IMR-90 (cell line): Measurements from ENCODE around the gene ARSB. TPM values are rescaled to one million over a fixed set of nuclear protein-coding genes. Genes with fewer than 3 reads are reported as not detected.

Source experiments
- ATAC-seq: fragments of 200-7000 bp; cut with Tn5 transposase; 2 replicates; pipeline ENCODE4 v1.9.1; 2020; ENCODE audit warnings: low read depth, mild to moderate bottlenecking, moderate library complexity
- BruUV-seq: library from RNA; stranded (reverse); fragments of 400-500 nt; replicated peaks from 2 replicates; lab custom pipeline; 2021; lab: Mats Ljungman, UMichigan
- CTCF ChIA-PET: fragments of 300-600 bp; formaldehyde crosslinking; extraction: SDS; loops from one replicate; lab custom pipeline; 2021; ENCODE audit warnings: antibody characterized with exemption; lab: Yijun Ruan, JAX
- POLR2A ChIA-PET: fragments of 300-600 bp; sonication (Branson Sonifier 250); formaldehyde crosslinking; loops from one replicate; lab custom pipeline; 2022; ENCODE audit warnings: antibody characterized with exemption; ENCODE audit not compliant: unreplicated experiment; lab: Charles Lee
- DNase-seq: peaks from one replicate; pipeline ENCODE4 v3.0.0; 2013
- H2AFZ ChIP-seq: replicated peaks from 2 replicates; pipeline ENCODE3; 2013; ENCODE audit warnings: low read length, mild to moderate bottlenecking; ENCODE audit not compliant: poor library complexity
- H2AK5ac ChIP-seq: 2 replicates; pipeline ENCODE4 v1.6.1; 2013; ENCODE audit warnings: low read depth, low read length, inconsistent platforms
- H2AK9ac ChIP-seq: replicated peaks from 2 replicates; pipeline ENCODE3; 2013; ENCODE audit warnings: mild to moderate bottlenecking, low read depth, low read length, moderate library complexity; ENCODE audit not compliant: poor library complexity
- H2BK120ac ChIP-seq: 2 replicates; pipeline ENCODE4 v1.6.1; 2013; ENCODE audit warnings: low read depth, low read length, inconsistent platforms
- H2BK15ac ChIP-seq: 3 replicates; pipeline ENCODE4 v1.6.1; 2013; ENCODE audit warnings: low read depth, low read length, inconsistent platforms
- H2BK20ac ChIP-seq: 2 replicates; pipeline ENCODE4 v1.6.1; 2013; ENCODE audit warnings: low read depth, mild to moderate bottlenecking, inconsistent platforms, low read length, moderate library complexity
- H2BK5ac ChIP-seq: 2 replicates; pipeline ENCODE4 v1.6.1; 2013; ENCODE audit warnings: mild to moderate bottlenecking, low read depth, low read length, inconsistent platforms; ENCODE audit not compliant: poor library complexity, severe bottlenecking
- H3K14ac ChIP-seq: replicated peaks from 2 replicates; pipeline ENCODE4 v1.6.1; 2013; ENCODE audit warnings: low read depth, low read length, inconsistent platforms
- H3K18ac ChIP-seq: 2 replicates; pipeline ENCODE4 v1.6.1; 2013; ENCODE audit warnings: low read depth, low read length, control low read depth
- H3K23ac ChIP-seq: 2 replicates; pipeline ENCODE4 v1.6.1; 2013; ENCODE audit warnings: low read depth, low read length, inconsistent platforms
- H3K27ac ChIP-seq: 2 replicates; pipeline ENCODE4 v1.5.1; 2013; ENCODE audit warnings: mild to moderate bottlenecking, control low read depth, low read length; ENCODE audit not compliant: insufficient read depth
- H3K27me3 ChIP-seq: 2 replicates; pipeline ENCODE4 v1.6.1; 2013; ENCODE audit warnings: low read length; ENCODE audit not compliant: control insufficient read depth, insufficient read depth
- H3K36me3 ChIP-seq: 2 replicates; pipeline ENCODE4 v1.6.1; 2013; ENCODE audit warnings: low read length, mixed read lengths; ENCODE audit not compliant: control insufficient read depth, insufficient read depth
- H3K4ac ChIP-seq: 2 replicates; pipeline ENCODE4 v1.6.1; 2013; ENCODE audit warnings: low read depth, low read length, inconsistent platforms
- H3K4me1 ChIP-seq: 2 replicates; pipeline ENCODE4 v1.6.1; 2013; ENCODE audit warnings: low read length, mixed read lengths; ENCODE audit not compliant: control insufficient read depth, insufficient read depth
- H3K4me2 ChIP-seq: 2 replicates; pipeline ENCODE4 v1.6.1; 2013; ENCODE audit warnings: low read depth, mild to moderate bottlenecking, control low read depth, low read length, moderate library complexity
- H3K4me3 ChIP-seq: 2 replicates; pipeline ENCODE4 v1.5.1; 2013; ENCODE audit warnings: low read depth, mild to moderate bottlenecking, control low read depth, low read length, moderate library complexity; ENCODE audit not compliant: insufficient read depth
- H3K56ac ChIP-seq: 2 replicates; pipeline ENCODE4 v1.6.1; 2013; ENCODE audit warnings: low read length, inconsistent platforms; ENCODE audit not compliant: insufficient read depth; ENCODE audit errors: extremely low read depth
- H3K79me1 ChIP-seq, 2 experiments: 2 replicates each; pipeline ENCODE4 v1.6.1; 2013; ENCODE audit warnings: low read length in 2 of 2, inconsistent platforms in 1 of 2, low read depth in 1 of 2
- H3K9ac ChIP-seq: 2 replicates; pipeline ENCODE4 v1.6.1; 2013; ENCODE audit warnings: low read depth, low read length, control low read depth
- H3K9me1 ChIP-seq: 2 replicates; pipeline ENCODE4 v1.6.1; 2013; ENCODE audit warnings: low read length, inconsistent platforms; ENCODE audit not compliant: insufficient read depth
- H3K9me3 ChIP-seq: 2 replicates; pipeline ENCODE4 v1.6.1; 2013; ENCODE audit warnings: low read length; ENCODE audit not compliant: control insufficient read depth, insufficient read depth
- H4K20me1 ChIP-seq: 2 replicates; pipeline ENCODE4 v1.6.1; 2013; ENCODE audit warnings: low read length, inconsistent platforms; ENCODE audit not compliant: insufficient read depth
- H4K5ac ChIP-seq: 2 replicates; pipeline ENCODE4 v1.6.1; 2013; ENCODE audit warnings: mild to moderate bottlenecking, low read depth, low read length, control low read depth
- H4K8ac ChIP-seq, 2 experiments: 2 replicates each; pipeline ENCODE4 v1.6.1; 2013; ENCODE audit warnings: low read depth in 2 of 2, low read length in 2 of 2, control low read depth in 1 of 2, inconsistent platforms in 1 of 2
- H4K91ac ChIP-seq: 2 replicates; pipeline ENCODE4 v1.6.1; 2013; ENCODE audit warnings: low read depth, low read length, inconsistent platforms; ENCODE audit not compliant: insufficient read depth
- CHD1 ChIP-seq: IDR thresholded peaks from 2 replicates; pipeline ENCODE4 v1.6.1; 2012; ENCODE audit warnings: low read depth, low read length, improper control_type of control experiment
- CTCF ChIP-seq: conservative IDR thresholded peaks from 2 replicates; pipeline ENCODE4 v1.5.1; 2012; ENCODE audit warnings: mild to moderate bottlenecking, low read depth, low read length, improper control_type of control experiment
- MAZ ChIP-seq: IDR thresholded peaks from 2 replicates; pipeline ENCODE4 v1.6.1; 2012; ENCODE audit warnings: low read depth, mild to moderate bottlenecking, low read length, improper control_type of control experiment, moderate library complexity, borderline replicate concordance
- dilution Hi-C: fragments of 300-500 bp; cut with HindIII; formaldehyde crosslinking; loops from one replicate; pipeline ENCODE4 v1.14.3; 2018; ENCODE audit warnings: low sequenced_read_pairs; ENCODE audit not compliant: unreplicated experiment
- in situ Hi-C: fragments of 300-500 bp; cut with MboI; formaldehyde crosslinking; loops from 3 replicates; pipeline ENCODE4 v1.14.3; 2019; ENCODE audit warnings: low sequenced_read_pairs, inconsistent platforms, mixed read lengths
- intact Hi-C: fragments of 100-400 bp; cut with micrococcal nuclease; formaldehyde crosslinking; loops from 2 replicates; pipeline ENCODE4 v1.10.0; 2022
- polyA plus RNA-seq, 3 experiments: library from polyadenylated mRNA; depleted of rRNA; stranded (reverse); fragments of >200 nt; gene quantifications; 2 replicates each; pipeline ENCODE4 v1.2.3, GENCODE V29; 2012; ENCODE audit warnings: low replicate concordance in 1 of 3
- total RNA-seq: library from RNA; depleted of rRNA; stranded (reverse); fragments of >200 nt; gene quantifications from 2 replicates; pipeline ENCODE4 v1.2.3, GENCODE V29; 2012

Gene ARSB
- total and polyA plus RNA-seq, 2 of the 4 experiments (the other 2 are of a cell fraction), result 16.0 to 16.3 TPM

GRCh38 chr5:78760770-78761169 is 224.3 kb downstream of the ARSB start:
- Histone ChIP-seq H4K5ac (no peak overlapping the region), H2BK120ac (no peak overlapping the region), H3K79me1 (no peaks in the 10 kb centered on the region), H3K9me3 (no peaks in the 10 kb centered on the region; the same call in 1 of the 2 replicates), H2AK5ac (no peak overlapping the region), H3K4me1 (peaks cover 18% of the 10 kb centered on the region), H3K14ac (no peak overlapping the region), H3K36me3 (no peaks in the 10 kb centered on the region), H3K18ac (no peak overlapping the region; the same call in 1 of the 2 replicates), H3K4me2 (no peak overlapping the region), H3K23ac (no peak overlapping the region), H2BK20ac (no peak overlapping the region), H2AK9ac (no peak overlapping the region), H3K9me1 (peaks cover 5% of the 10 kb centered on the region), H3K4ac (no peak overlapping the region), H2BK15ac (no peak overlapping the region), H4K20me1 (no peaks in the 10 kb centered on the region; the same call in 1 of the 2 replicates), H3K4me3 (no peak overlapping the region), H3K27ac (no peak overlapping the region), H2AFZ (no peak overlapping the region), H2BK5ac (no peak overlapping the region), H4K91ac (no peak overlapping the region), H3K56ac (no peak overlapping the region), H3K9ac (no peak overlapping the region), H3K27me3 (peaks cover 41% of the 10 kb centered on the region), H4K8ac (no peak overlapping the region)
- ChIA-PET CTCF (interaction anchor here (0.9 to 1.3 kb wide), 3 partner anchors 11 to 42 kb away, joined by 3 read pairs; no protein-coding TSS in a partner anchor), POLR2A (no interaction called here)
- BruUV-seq, result no TSS peak
- ATAC-seq (no peak), DNase-seq (no peak)
- TF ChIP-seq MAZ (no peak), CHD1 (no peak), CTCF (0 out of 2 replicates have a peak, but pooled peaks have one; percentile 14)
- in situ Hi-C loops, result no loop called here
- intact Hi-C loops, result no loop called here
- dilution Hi-C loops, result no loop called here
